GM21390 (cell line): Measurements from ENCODE around the gene MRPL55.
A peak's percentile ranks its signal among the peaks of the same experiment; 100 is the strongest.

ENCODE experiments used
- ATAC-seq: cut with Tn5 transposase; IDR thresholded peaks from one replicate; pipeline ENCODE4 v1.9.1; 2021; ENCODE audit not compliant: unreplicated experiment

MRPL55 gene

GRCh38 chr1:228148196-228148861 lies 39.2 kb upstream of the MRPL55 start:
- ATAC-seq = no peak

- no peak for ATAC-seq
Measured at GRCh38 chr1:228147768-228148167, 38.7 kb upstream of the MRPL55 start.

- ATAC-seq = no peak
Measured at GRCh38 chr1:228147151-228147693, 38.1 kb upstream of the MRPL55 start.

- ATAC-seq = no peak
Measured at GRCh38 chr1:228146417-228147150, 37.5 kb upstream of the MRPL55 start.

GRCh38 chr1:228145463-228146416 lies 36.6 kb upstream of the MRPL55 start:
- ATAC-seq = no peak

- no peak for ATAC-seq
Measured at GRCh38 chr1:228144993-228145343, 35.9 kb upstream of the MRPL55 start.

- no peak for ATAC-seq
Measured at GRCh38 chr1:228144193-228144992, 35.3 kb upstream of the MRPL55 start.

- no peak for ATAC-seq
Measured at GRCh38 chr1:228143480-228144192, 34.5 kb upstream of the MRPL55 start.

GRCh38 chr1:228142701-228143136 lies 33.6 kb upstream of the MRPL55 start:
- ATAC-seq = no peak

- no peak for ATAC-seq
Measured at GRCh38 chr1:228142155-228142691, 33.1 kb upstream of the MRPL55 start.

GRCh38 chr1:228141226-228142044 lies 32.3 kb upstream of the MRPL55 start:
- ATAC-seq = no peak

GRCh38 chr1:228140724-228141225 lies 31.7 kb upstream of the MRPL55 start:
- ATAC-seq = no peak

- ATAC-seq = peak; percentile 92
Measured at GRCh38 chr1:228139931-228140723, 31.0 kb upstream of the MRPL55 start, which contains the start of gene GUK1. GUK1 (plus strand) TSS chr1:228140279; CDS start chr1:228140303, 24 bp downstream.

GRCh38 chr1:228139406-228139930 lies 30.4 kb upstream of the MRPL55 start:
- ATAC-seq = no peak

- no peak for ATAC-seq
Measured at GRCh38 chr1:228136901-228137300, 27.8 kb upstream of the MRPL55 start.

- ATAC-seq = no peak
Measured at GRCh38 chr1:228134591-228134990, 25.5 kb upstream of the MRPL55 start.

GRCh38 chr1:228131766-228132165 lies 22.7 kb upstream of the MRPL55 start:
- no peak for ATAC-seq
